Panc1 (cell line): ENCODE measurements around the gene INSIG2. TPM values are rescaled to one million over a fixed set of nuclear protein-coding genes. Genes with fewer than 3 reads are reported as not detected.

Source experiments
- ATAC-seq: fragments of 200-7000 bp; cut with Tn5 transposase; 2 replicates; pipeline ENCODE4 v1.9.1; 2020; ENCODE audit warnings: mild to moderate bottlenecking, moderate library complexity
- BruUV-seq: library from RNA; stranded (reverse); fragments of 400-500 nt; replicated peaks from 2 replicates; lab custom pipeline; 2021; lab: Mats Ljungman, UMichigan
- CTCF ChIA-PET: fragments of 300-600 bp; sonication (Branson Sonifier 250); formaldehyde crosslinking; loops from one replicate; lab custom pipeline; 2022; ENCODE audit warnings: antibody characterized with exemption; lab: Charles Lee
- POLR2A ChIA-PET: fragments of 300-600 bp; sonication (Branson Sonifier 250); formaldehyde crosslinking; loops from one replicate; lab custom pipeline; 2022; ENCODE audit warnings: antibody characterized with exemption; lab: Charles Lee
- DNase-seq: peaks from one replicate; pipeline ENCODE4 v3.0.0-alpha.2; 2010; ENCODE audit warnings: low read depth, low spot score
- H3K27ac ChIP-seq: 2 replicates; pipeline ENCODE4 v1.5.1; 2011; ENCODE audit warnings: mild to moderate bottlenecking, low read length, inconsistent platforms
- H3K27me3 ChIP-seq: fragments of 200-500 bp; sonication (Bioruptor generic); 2 replicates; pipeline ENCODE4 v1.6.0; 2014; ENCODE audit warnings: low read length, inconsistent platforms; ENCODE audit not compliant: control insufficient read depth, insufficient read depth
- H3K36me3 ChIP-seq: fragments of 200-500 bp; sonication (Bioruptor generic); 2 replicates; pipeline ENCODE4 v1.5.1; 2014; ENCODE audit warnings: inconsistent platforms, mild to moderate bottlenecking, low read length, moderate library complexity; ENCODE audit not compliant: control insufficient read depth, insufficient read depth
- H3K4me1 ChIP-seq: 2 replicates; pipeline ENCODE4 v1.5.1; 2011; ENCODE audit warnings: inconsistent platforms, mild to moderate bottlenecking, low read length, moderate library complexity; ENCODE audit not compliant: control insufficient read depth, insufficient read depth
- H3K4me3 ChIP-seq, 2 experiments: 2 replicates each; pipeline ENCODE4 v1.5.1; 2011 to 2012; ENCODE audit warnings: low read depth in 2 of 2, low read length in 2 of 2, mild to moderate bottlenecking in 2 of 2, inconsistent platforms in 1 of 2, moderate library complexity in 1 of 2
- H3K9me3 ChIP-seq: fragments of 200-500 bp; sonication (Bioruptor generic); 2 replicates; pipeline ENCODE4 v1.5.1; 2014; ENCODE audit warnings: low read depth, mild to moderate bottlenecking, inconsistent platforms, low read length, moderate library complexity; ENCODE audit not compliant: control insufficient read depth, insufficient read depth
- CTCF ChIP-seq: fragments of 450-650 bp; IDR thresholded peaks from 2 replicates; pipeline ENCODE4 v1.5.1; 2017; ENCODE audit warnings: mild to moderate bottlenecking
- POLR2AphosphoS5 ChIP-seq: IDR thresholded peaks from 2 replicates; pipeline ENCODE4 v1.6.1; 2012; ENCODE audit warnings: mild to moderate bottlenecking, low read depth, low read length, moderate library complexity
- REST ChIP-seq, 2 experiments: IDR thresholded peaks; 2 replicates each; pipeline ENCODE4 v1.6.1; 2011 to 2012; ENCODE audit warnings: low read depth in 2 of 2, control low read depth in 1 of 2, low read length in 1 of 2, mild to moderate bottlenecking in 1 of 2, moderate library complexity in 1 of 2; ENCODE audit not compliant: insufficient read depth in 1 of 2
- SIN3A ChIP-seq: IDR thresholded peaks from 2 replicates; pipeline ENCODE4 v1.6.1; 2012; ENCODE audit warnings: low read depth, mild to moderate bottlenecking, low read length, moderate library complexity, borderline replicate concordance; ENCODE audit not compliant: insufficient read depth
- TCF7L2 ChIP-seq: IDR thresholded peaks from 2 replicates; pipeline ENCODE4 v1.6.1; 2011; ENCODE audit warnings: mild to moderate bottlenecking, low read depth, low read length, inconsistent platforms
- in situ Hi-C: cut with HindIII; loops from 2 replicates; pipeline ENCODE4 v1.10.0; 2016; ENCODE audit warnings: low sequenced_read_pairs, low pct_unique_long_range_greater_than_20kb
- intact Hi-C: fragments of 100-400 bp; cut with micrococcal nuclease; formaldehyde crosslinking; loops from one replicate; pipeline ENCODE4 v1.10.0; 2022; ENCODE audit not compliant: unreplicated experiment
- total RNA-seq: library from RNA; stranded (reverse); gene quantifications from one replicate; pipeline ENCODE4 v1.2.1, GENCODE V29; 2021; ENCODE audit not compliant: unreplicated experiment

INSIG2 gene
- total RNA-seq, 1 experiment from 2014 or later: 9.9 TPM

- in situ Hi-C loops (no loop called here), intact Hi-C loops (no loop called here)
- DNase-seq (no peak), ATAC-seq (no peak)
- Histone ChIP-seq H3K27ac (no peak overlapping the region), H3K4me1 (no peaks in the 10 kb centered on the region), H3K36me3 (no peaks in the 10 kb centered on the region), H3K9me3 (no peaks in the 10 kb centered on the region), H3K27me3 (peaks cover 2% of the 10 kb centered on the region; the same call in 1 of the 2 replicates), H3K4me3 (no peak overlapping the region)
- POLR2A ChIA-PET: no interaction called here
- TF ChIP-seq TCF7L2 (no peak), REST (IDR thresholded peaks at IDR 0.05; ENCODE audit: insufficient read depth in 1 of 2, low read depth in 2 of 2, low read length in 1 of 2) (no peak), CTCF (no peak), SIN3A (no peak), POLR2AphosphoS5 (no peak)
- CTCF ChIA-PET: no interaction called here
- no TSS peak for BruUV-seq
These were observed 63.6 kb downstream of the INSIG2 start for GRCh38 chr2:118151831-118152230.

GRCh38 chr2:118153433-118153832 lies 65.2 kb downstream of the INSIG2 start:
- in situ Hi-C loops (no loop called here), intact Hi-C loops (no loop called here)
- Histone ChIP-seq H3K4me1 (no peaks in the 10 kb centered on the region), H3K9me3 (no peaks in the 10 kb centered on the region; the same call in 1 of the 2 replicates), H3K27me3 (peaks cover 2% of the 10 kb centered on the region; the same call in 1 of the 2 replicates), H3K36me3 (no peaks in the 10 kb centered on the region), H3K4me3 (no peak overlapping the region), H3K27ac (no peak overlapping the region)
- POLR2A ChIA-PET: no interaction called here
- no TSS peak for BruUV-seq
- ATAC-seq: no peak
- TF ChIP-seq SIN3A (no peak), POLR2AphosphoS5 (no peak), CTCF (no peak), REST (IDR thresholded peaks at IDR 0.05; ENCODE audit: insufficient read depth in 1 of 2, low read depth in 2 of 2, low read length in 1 of 2) (no peak), TCF7L2 (no peak)
- DNase-seq: no peak
- CTCF ChIA-PET: no interaction called here
